ENCODE results near the gene DTX3L. TPM values are rescaled to one million over a fixed set of nuclear protein-coding genes. Genes with fewer than 3 reads are reported as not detected.
A peak's percentile ranks its signal among the peaks of the same experiment; 100 is the strongest.

DTX3L gene
- total and polyA plus RNA-seq, 2 of the 13 experiments (the other 11 are each of a cell fraction or from before 2014, with no cell fraction given) = 2.5 to 10.9 TPM

- TF ChIP-seq MYPOP (CRISPR knock-in tag; IDR thresholded peaks at IDR 0.05) (peak; percentile 96), ZBTB3 (CRISPR knock-in tag; IDR thresholded peaks at IDR 0.05; ENCODE audit: borderline replicate concordance, low read depth) (peak; percentile 26; the same call in 1 of the 2 replicates), ZSCAN29 (CRISPR knock-in tag; conservative IDR thresholded peaks at IDR 0.05) (0 out of 2 replicates have a peak, but pooled peaks have one; percentile 71), HMG20A (CRISPR knock-in tag; IDR thresholded peaks at IDR 0.05; ENCODE audit: borderline replicate concordance) (no peak), HBP1 (CRISPR knock-in tag; IDR thresholded peaks at IDR 0.05; ENCODE audit: low read depth) (no peak; the same call in 1 of the 2 replicates), TEF (CRISPR knock-in tag; IDR thresholded peaks at IDR 0.05) (no peak), RXRB (CRISPR knock-in tag; IDR thresholded peaks at IDR 0.05; ENCODE audit: borderline replicate concordance) (0 out of 2 replicates have a peak, but pooled peaks have one; percentile 28), PLRG1 (conservative IDR thresholded peaks at IDR 0.05) (no peak), ZNF292 (CRISPR knock-in tag; IDR thresholded peaks at IDR 0.05; ENCODE audit: borderline replicate concordance, low read depth) (peak; percentile 75), NFYC (CRISPR knock-in tag; IDR thresholded peaks at IDR 0.05) (no peak), TAF15 (IDR thresholded peaks at IDR 0.05; ENCODE audit: low read depth, low read length, poor library complexity, severe bottlenecking) (peak; percentile 87), KLF15 (CRISPR knock-in tag; IDR thresholded peaks at IDR 0.05; ENCODE audit: borderline replicate concordance) (no peak), ZNF503 (CRISPR knock-in tag; IDR thresholded peaks at IDR 0.05) (peak; percentile 47; the same call in 1 of the 2 replicates), HIC2 (CRISPR knock-in tag; IDR thresholded peaks at IDR 0.05; ENCODE audit: low read depth) (0 out of 2 replicates have a peak, but pooled peaks have one; percentile 15), ZNF639 (CRISPR knock-in tag; conservative IDR thresholded peaks at IDR 0.05) (0 out of 2 replicates have a peak, but pooled peaks have one; percentile 22), NPAS2 (CRISPR knock-in tag; IDR thresholded peaks at IDR 0.05; ENCODE audit: borderline replicate concordance) (no peak), HNRNPL (IDR thresholded peaks at IDR 0.05; ENCODE audit: low read depth, low read length) (peak; percentile 48; the same call in 1 of the 2 replicates), MTF2 (CRISPR knock-in tag; IDR thresholded peaks at IDR 0.05; ENCODE audit: borderline replicate concordance) (no peak), ZKSCAN1 (IDR thresholded peaks at IDR 0.05; ENCODE audit: low read length) (no peak), ZNF343 (CRISPR knock-in tag; IDR thresholded peaks at IDR 0.05) (peak; percentile 96)
Observed at GRCh38 chr3:122564155-122564912, at the start of gene DTX3L, which contains the start of gene PARP9 (continued).

Data from HepG2 (cell line).